T47D (cell line): ENCODE data around the gene OTUD6A.

Experiments
- DNase-seq, 2 experiments: peaks; one replicate each; pipeline versions ENCODE4 v3.0.0 to v3.0.0-alpha.2; 2011 to 2012; ENCODE audit warnings: low read depth in 1 of 2, low spot score in 1 of 2
- JUND ChIP-seq: IDR thresholded peaks from 2 replicates; pipeline ENCODE4 v1.6.1; 2012; ENCODE audit warnings: low read depth
- in situ Hi-C: cut with HindIII; loops from 2 replicates; pipeline ENCODE4 v1.10.0; 2016; ENCODE audit warnings: low sequenced_read_pairs, low pct_unique_long_range_greater_than_20kb

Gene OTUD6A

GRCh38 chrX:70038515-70038914 is 23.7 kb upstream of the OTUD6A start:
- DNase-seq = no peak
- TF ChIP-seq JUND = no peak
- in situ Hi-C loops = no loop called here

- no peak for TF ChIP-seq JUND
- in situ Hi-C loops = no loop called here
- DNase-seq = no peak
Observed at GRCh38 chrX:70038951-70039350, 23.3 kb upstream of the OTUD6A start.

GRCh38 chrX:70039758-70040157 is 22.5 kb upstream of the OTUD6A start:
- no peak for TF ChIP-seq JUND
- in situ Hi-C loops = no loop called here
- DNase-seq = peak in 1 of 2 experiments; percentile 18

- in situ Hi-C loops = no loop called here
- DNase-seq = no peak
- no peak for TF ChIP-seq JUND
Observed at GRCh38 chrX:70041993-70042392, 20.3 kb upstream of the OTUD6A start.

- in situ Hi-C loops = no loop called here
- DNase-seq = peak in 1 of 2 experiments; percentile 40
- TF ChIP-seq JUND = no peak
Observed at GRCh38 chrX:70042399-70043371, 19.6 kb upstream of the OTUD6A start.

GRCh38 chrX:70043685-70044084 is 18.6 kb upstream of the OTUD6A start:
- no peak for TF ChIP-seq JUND
- no peak for DNase-seq
- in situ Hi-C loops = no loop called here

GRCh38 chrX:70044541-70045245 is 17.6 kb upstream of the OTUD6A start:
- no peak for TF ChIP-seq JUND
- no peak for DNase-seq
- in situ Hi-C loops = no loop called here

GRCh38 chrX:70046978-70047377 is 15.3 kb upstream of the OTUD6A start:
- in situ Hi-C loops = no loop called here
- TF ChIP-seq JUND = no peak
- no peak for DNase-seq

- in situ Hi-C loops = no loop called here
- DNase-seq = no peak
Observed at GRCh38 chrX:70049406-70049805, 12.9 kb upstream of the OTUD6A start.

GRCh38 chrX:70049925-70050324 is 12.3 kb upstream of the OTUD6A start, which contains the start of gene AWAT2:
AWAT2 (minus strand) TSS chrX:70049938; CDS start chrX:70049932, 6 bp downstream.
- DNase-seq = no peak
- TF ChIP-seq JUND = no peak
- in situ Hi-C loops = no loop called here

More at GRCh38 chrX:70049406-70049805, 12.9 kb upstream of the OTUD6A start:
- TF ChIP-seq JUND = no peak

GRCh38 chrX:70052895-70053615 is 9.2 kb upstream of the OTUD6A start:
- no peak for TF ChIP-seq JUND
- in situ Hi-C loops = no loop called here

GRCh38 chrX:70054391-70054790 is 7.9 kb upstream of the OTUD6A start:
- DNase-seq = no peak
- no peak for TF ChIP-seq JUND
- in situ Hi-C loops = no loop called here

More at GRCh38 chrX:70052895-70053615, 9.2 kb upstream of the OTUD6A start:
- no peak for DNase-seq
